Right lobe of liver (tissue), 4 donors: Measurements from ENCODE around the gene HECTD4.

Experiments
- POLR2A ChIP-seq: fragments of 450-650 bp; IDR thresholded peaks from one replicate; pipeline ENCODE4 v1.6.1; 2017; ENCODE audit warnings: antibody characterized with exemption, mild to moderate bottlenecking
- TF ChIP-seq, protein P1 (sequence below), 4 donors: fragments of 200-600 bp in 3 of 4; fragments of 450-650 bp in 1 of 4; IDR thresholded peaks; one replicate each; pipeline versions ENCODE4 v1.5.1 to v1.8.0; 2016 to 2022; ENCODE audit warnings: antibody characterized with exemption in 4 of 4, mild to moderate bottlenecking in 2 of 4
- donor health status: DM: no; HTN: no; CAD: no.
- donor health status: DM: no; HTN: no; CAD: no.
- donor health status: DM: no; HTN: yes; CAD: no.

GRCh38 chr12:112169161-112169872 is 212.9 kb downstream of the HECTD4 start:
- TF ChIP-seq, protein P1, sequence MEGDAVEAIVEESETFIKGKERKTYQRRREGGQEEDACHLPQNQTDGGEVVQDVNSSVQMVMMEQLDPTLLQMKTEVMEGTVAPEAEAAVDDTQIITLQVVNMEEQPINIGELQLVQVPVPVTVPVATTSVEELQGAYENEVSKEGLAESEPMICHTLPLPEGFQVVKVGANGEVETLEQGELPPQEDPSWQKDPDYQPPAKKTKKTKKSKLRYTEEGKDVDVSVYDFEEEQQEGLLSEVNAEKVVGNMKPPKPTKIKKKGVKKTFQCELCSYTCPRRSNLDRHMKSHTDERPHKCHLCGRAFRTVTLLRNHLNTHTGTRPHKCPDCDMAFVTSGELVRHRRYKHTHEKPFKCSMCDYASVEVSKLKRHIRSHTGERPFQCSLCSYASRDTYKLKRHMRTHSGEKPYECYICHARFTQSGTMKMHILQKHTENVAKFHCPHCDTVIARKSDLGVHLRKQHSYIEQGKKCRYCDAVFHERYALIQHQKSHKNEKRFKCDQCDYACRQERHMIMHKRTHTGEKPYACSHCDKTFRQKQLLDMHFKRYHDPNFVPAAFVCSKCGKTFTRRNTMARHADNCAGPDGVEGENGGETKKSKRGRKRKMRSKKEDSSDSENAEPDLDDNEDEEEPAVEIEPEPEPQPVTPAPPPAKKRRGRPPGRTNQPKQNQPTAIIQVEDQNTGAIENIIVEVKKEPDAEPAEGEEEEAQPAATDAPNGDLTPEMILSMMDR (IDR thresholded peaks at IDR 0.05): no peak
- no peak for TF ChIP-seq POLR2A
